ENCODE measurements around the gene DNTT. TPM values are rescaled to one million over a fixed set of nuclear protein-coding genes. Genes with fewer than 3 reads are reported as not detected.

Gene DNTT
- total RNA-seq, 1 donor from 2014 or later: not detected

- DNase-seq (ENCODE audit: low spot score): no peak
- H3K27ac Mint-ChIP-seq (ENCODE audit: unreplicated experiment): no peak overlapping the region
- TF ChIP-seq CTCF (IDR thresholded peaks at IDR 0.05; ENCODE audit: unreplicated experiment): no peak
- H3K27me3 Mint-ChIP-seq (ENCODE audit: unreplicated experiment): no peaks in the 10 kb centered on the region
- no peak overlapping the region for H3K4me3 Mint-ChIP-seq (ENCODE audit: unreplicated experiment)
- peaks cover 3% of the 10 kb centered on the region for H3K4me1 Mint-ChIP-seq (ENCODE audit: unreplicated experiment)
- no peaks in the 10 kb centered on the region for H3K36me3 Mint-ChIP-seq (ENCODE audit: low read depth, unreplicated experiment)
- H3K9me3 Mint-ChIP-seq (ENCODE audit: unreplicated experiment): no peaks in the 10 kb centered on the region
These were observed 16.0 kb upstream of the DNTT start for GRCh38 chr10:96288151-96288621.

- Mint-ChIP-seq H3K27ac (ENCODE audit: unreplicated experiment) (no peak overlapping the region), H3K36me3 (ENCODE audit: low read depth, unreplicated experiment) (no peaks in the 10 kb centered on the region), H3K9me3 (ENCODE audit: unreplicated experiment) (no peaks in the 10 kb centered on the region), H3K27me3 (ENCODE audit: unreplicated experiment) (no peaks in the 10 kb centered on the region), H3K4me1 (ENCODE audit: unreplicated experiment) (peaks cover 3% of the 10 kb centered on the region), H3K4me3 (ENCODE audit: unreplicated experiment) (no peak overlapping the region)
- DNase-seq (ENCODE audit: low spot score): no peak
- no peak for TF ChIP-seq CTCF (IDR thresholded peaks at IDR 0.05; ENCODE audit: unreplicated experiment)
These were observed 14.9 kb upstream of the DNTT start for GRCh38 chr10:96289218-96289910.

- H3K36me3 Mint-ChIP-seq (ENCODE audit: low read depth, unreplicated experiment): no peaks in the 10 kb centered on the region
- peaks cover 3% of the 10 kb centered on the region for H3K4me1 Mint-ChIP-seq (ENCODE audit: unreplicated experiment)
- no peak overlapping the region for H3K27ac Mint-ChIP-seq (ENCODE audit: unreplicated experiment)
- DNase-seq (ENCODE audit: low spot score): no peak
- no peaks in the 10 kb centered on the region for H3K9me3 Mint-ChIP-seq (ENCODE audit: unreplicated experiment)
- H3K4me3 Mint-ChIP-seq (ENCODE audit: unreplicated experiment): no peak overlapping the region
- no peaks in the 10 kb centered on the region for H3K27me3 Mint-ChIP-seq (ENCODE audit: unreplicated experiment)
- TF ChIP-seq CTCF (IDR thresholded peaks at IDR 0.05; ENCODE audit: unreplicated experiment): no peak
These were observed 13.7 kb upstream of the DNTT start for GRCh38 chr10:96290368-96291133.

- H3K27me3 Mint-ChIP-seq (ENCODE audit: unreplicated experiment): no peaks in the 10 kb centered on the region
- H3K36me3 Mint-ChIP-seq (ENCODE audit: low read depth, unreplicated experiment): no peaks in the 10 kb centered on the region
- peaks cover 7% of the 10 kb centered on the region for H3K4me1 Mint-ChIP-seq (ENCODE audit: unreplicated experiment)
- no peak overlapping the region for H3K27ac Mint-ChIP-seq (ENCODE audit: unreplicated experiment)
- no peak overlapping the region for H3K4me3 Mint-ChIP-seq (ENCODE audit: unreplicated experiment)
- no peaks in the 10 kb centered on the region for H3K9me3 Mint-ChIP-seq (ENCODE audit: unreplicated experiment)
- TF ChIP-seq CTCF (IDR thresholded peaks at IDR 0.05; ENCODE audit: unreplicated experiment): no peak
- DNase-seq (ENCODE audit: low spot score): peak; percentile 34
These were observed 11.0 kb upstream of the DNTT start for GRCh38 chr10:96292971-96293920.

All from endothelial cell (in vitro differentiated cells).